Left ventricle myocardium inferior (tissue), 1 donor: ENCODE measurements around the gene SOBP. TPM values are rescaled to one million over a fixed set of nuclear protein-coding genes. Genes with fewer than 3 reads are reported as not detected.

Experiments used
- DNase-seq: peaks from one replicate; pipeline ENCODE4 v3.0.0-alpha.2; 2020
- H3K27ac ChIP-seq: fragments of 200-600 bp; replicated peaks from 2 replicates; pipeline ENCODE4 v1.8.0; 2021
- H3K27me3 ChIP-seq: fragments of 200-600 bp; 2 replicates; pipeline ENCODE4 v1.8.0; 2021; ENCODE audit warnings: low read depth
- H3K36me3 ChIP-seq: fragments of 200-600 bp; 2 replicates; pipeline ENCODE4 v1.8.0; 2021
- H3K4me1 ChIP-seq: fragments of 200-600 bp; 2 replicates; pipeline ENCODE4 v1.8.0; 2021
- H3K4me3 ChIP-seq: fragments of 200-600 bp; 2 replicates; pipeline ENCODE4 v1.8.0; 2021; ENCODE audit warnings: mild to moderate bottlenecking, moderate library complexity
- H3K9me3 ChIP-seq: fragments of 200-600 bp; replicated peaks from 2 replicates; pipeline ENCODE4 v1.8.0; 2021
- intact Hi-C: fragments of 100-400 bp; cut with micrococcal nuclease; formaldehyde crosslinking; loops from one replicate; pipeline ENCODE4 v1.11.0; 2022
- total RNA-seq: library from RNA; stranded (reverse); fragmentation: NEBNext Ultra II Directional; extraction: Animal tissue kit (Norgen Biotek cat#: 25700); gene quantifications from one replicate; pipeline ENCODE4 v1.2.1, GENCODE V29; 2021
- TF ChIP-seq, protein P1 (sequence below): fragments of 200-600 bp; IDR thresholded peaks from 2 replicates; pipeline ENCODE4 v1.8.0; 2021; ENCODE audit warnings: antibody characterized with exemption, mild to moderate bottlenecking, borderline replicate concordance
- donor health status: DM: no; HTN: yes; CAD: no; lungs with severe emphysema.

Gene SOBP
- total RNA-seq, 1 donor from 2014 or later: 22.9 TPM

DNA sequence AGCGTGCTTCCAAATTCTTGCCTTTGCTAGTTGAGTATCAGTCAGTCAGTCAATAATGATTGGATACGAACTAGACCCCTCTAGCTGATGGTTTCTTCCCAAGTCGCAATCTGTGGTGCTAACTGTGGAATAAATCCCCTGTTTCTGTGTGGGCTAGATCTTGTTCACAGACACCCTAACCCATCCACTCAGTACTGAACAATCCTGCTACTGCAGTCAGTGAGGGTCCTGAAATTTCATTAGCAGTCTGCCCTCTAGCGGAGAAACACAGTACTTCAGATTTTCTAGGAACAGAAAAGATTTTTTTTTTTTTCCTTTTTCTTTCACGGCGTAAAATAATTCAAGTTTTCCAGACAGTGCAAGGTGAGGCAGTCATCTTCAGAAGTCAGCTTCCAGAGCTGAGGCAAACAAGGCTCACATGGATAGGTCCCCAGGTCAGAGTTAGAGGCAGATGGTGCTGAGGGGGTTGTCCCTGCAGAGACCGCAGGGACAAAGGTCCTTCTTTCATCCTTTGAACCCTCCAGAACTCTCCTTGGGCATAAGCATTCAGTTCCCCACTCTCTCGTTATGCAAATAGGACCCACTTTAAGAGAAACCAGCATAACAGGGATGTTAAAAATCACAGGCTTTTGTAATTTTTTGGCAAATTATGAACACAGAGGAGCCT is 214.6 kb downstream of the SOBP start:
- TF ChIP-seq, protein P1, sequence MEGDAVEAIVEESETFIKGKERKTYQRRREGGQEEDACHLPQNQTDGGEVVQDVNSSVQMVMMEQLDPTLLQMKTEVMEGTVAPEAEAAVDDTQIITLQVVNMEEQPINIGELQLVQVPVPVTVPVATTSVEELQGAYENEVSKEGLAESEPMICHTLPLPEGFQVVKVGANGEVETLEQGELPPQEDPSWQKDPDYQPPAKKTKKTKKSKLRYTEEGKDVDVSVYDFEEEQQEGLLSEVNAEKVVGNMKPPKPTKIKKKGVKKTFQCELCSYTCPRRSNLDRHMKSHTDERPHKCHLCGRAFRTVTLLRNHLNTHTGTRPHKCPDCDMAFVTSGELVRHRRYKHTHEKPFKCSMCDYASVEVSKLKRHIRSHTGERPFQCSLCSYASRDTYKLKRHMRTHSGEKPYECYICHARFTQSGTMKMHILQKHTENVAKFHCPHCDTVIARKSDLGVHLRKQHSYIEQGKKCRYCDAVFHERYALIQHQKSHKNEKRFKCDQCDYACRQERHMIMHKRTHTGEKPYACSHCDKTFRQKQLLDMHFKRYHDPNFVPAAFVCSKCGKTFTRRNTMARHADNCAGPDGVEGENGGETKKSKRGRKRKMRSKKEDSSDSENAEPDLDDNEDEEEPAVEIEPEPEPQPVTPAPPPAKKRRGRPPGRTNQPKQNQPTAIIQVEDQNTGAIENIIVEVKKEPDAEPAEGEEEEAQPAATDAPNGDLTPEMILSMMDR: peak; percentile 88
- H3K36me3 ChIP-seq: no peaks in the 10 kb centered on the region
- H3K27ac ChIP-seq: no peak overlapping the region
- intact Hi-C loops: loop anchor here (2.0 kb wide), 1 partner anchor 30 kb away; no protein-coding TSS in a partner anchor
- no peak overlapping the region for H3K4me3 ChIP-seq
- peaks cover 6% of the 10 kb centered on the region for H3K27me3 ChIP-seq
- no peaks in the 10 kb centered on the region for H3K4me1 ChIP-seq
- no peaks in the 10 kb centered on the region for H3K9me3 ChIP-seq
- DNase-seq: no peak

DNA sequence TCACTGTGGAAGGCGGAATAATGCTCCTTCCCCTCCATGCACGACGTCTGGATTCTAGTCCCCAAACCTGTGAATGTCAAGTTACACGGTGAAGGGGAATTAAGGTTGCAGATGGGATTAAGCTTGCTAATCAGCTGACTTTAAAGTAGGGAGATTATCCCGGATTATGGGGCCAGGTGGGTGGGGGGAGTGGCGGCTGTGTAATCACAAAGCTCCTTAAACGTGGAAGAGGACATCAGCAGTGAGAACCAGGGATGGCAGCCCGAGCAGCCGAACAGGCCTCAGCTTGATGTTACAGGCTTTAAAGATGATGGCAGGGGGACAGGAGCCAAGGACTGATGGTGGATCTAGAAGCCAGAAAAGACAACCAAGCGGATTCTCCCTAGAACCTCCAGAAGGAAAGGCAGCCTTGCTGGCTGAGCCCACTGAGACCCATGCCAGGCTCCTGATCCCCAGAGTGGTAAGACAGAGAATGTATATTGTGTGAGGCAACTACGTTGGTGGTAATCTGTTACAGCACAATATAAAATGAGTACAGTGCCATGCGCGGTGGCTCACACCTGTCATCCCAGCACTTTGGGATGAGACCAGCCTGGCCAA is 216.7 kb downstream of the SOBP start:
- Histone ChIP-seq H3K9me3 (no peaks in the 10 kb centered on the region), H3K27ac (no peak overlapping the region), H3K4me1 (peaks cover 4% of the 10 kb centered on the region), H3K27me3 (peaks cover 6% of the 10 kb centered on the region), H3K36me3 (no peaks in the 10 kb centered on the region), H3K4me3 (no peak overlapping the region)
- intact Hi-C loops: no loop called here
- DNase-seq: no peak
- TF ChIP-seq, protein P1: no peak

DNA sequence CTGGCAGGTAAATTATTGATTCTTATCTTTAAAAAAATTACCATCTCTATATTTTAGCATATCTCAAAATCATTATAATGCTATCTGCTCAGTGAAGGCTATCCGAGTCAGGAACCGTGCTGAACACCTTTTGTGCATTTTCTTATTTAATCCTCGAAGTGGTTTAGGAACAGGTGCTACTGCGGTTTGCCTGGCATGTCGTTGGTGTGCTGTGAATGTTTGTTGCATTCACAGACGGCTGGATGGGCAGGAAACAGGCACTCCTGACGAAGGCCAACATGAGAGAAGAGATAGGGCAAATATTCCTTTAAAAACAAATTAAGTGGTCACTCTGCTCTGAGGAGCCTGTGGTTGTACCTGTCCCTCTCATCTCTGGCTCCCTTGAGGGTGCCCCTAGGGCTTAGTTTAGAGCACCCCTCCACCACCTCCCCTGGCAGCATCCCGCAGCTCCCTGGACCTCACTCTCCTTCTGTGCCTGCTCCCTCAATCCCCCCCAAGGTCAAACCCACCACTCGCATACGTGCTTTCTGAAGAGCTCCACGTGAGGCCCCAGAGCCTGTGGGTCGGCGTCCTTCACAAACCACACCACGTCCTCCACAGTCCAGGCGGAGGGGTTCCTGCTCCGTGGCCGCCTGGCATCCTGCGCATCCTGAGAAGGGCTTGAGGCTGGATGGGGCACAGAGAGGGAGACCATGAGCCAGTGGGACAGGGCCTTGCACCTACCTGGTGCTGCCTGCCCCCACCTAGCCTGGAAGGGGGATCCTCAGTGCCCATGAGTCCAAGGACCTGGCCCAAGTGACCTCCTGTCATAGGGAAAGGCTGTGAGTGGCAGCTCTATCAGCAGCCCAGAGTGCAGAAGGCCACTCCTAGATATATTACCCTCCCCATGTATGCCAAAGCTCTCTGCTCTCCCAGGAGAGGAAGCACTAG is 217.7 kb downstream of the SOBP start:
- intact Hi-C loops: no loop called here
- no peak overlapping the region for H3K27ac ChIP-seq

DNA sequence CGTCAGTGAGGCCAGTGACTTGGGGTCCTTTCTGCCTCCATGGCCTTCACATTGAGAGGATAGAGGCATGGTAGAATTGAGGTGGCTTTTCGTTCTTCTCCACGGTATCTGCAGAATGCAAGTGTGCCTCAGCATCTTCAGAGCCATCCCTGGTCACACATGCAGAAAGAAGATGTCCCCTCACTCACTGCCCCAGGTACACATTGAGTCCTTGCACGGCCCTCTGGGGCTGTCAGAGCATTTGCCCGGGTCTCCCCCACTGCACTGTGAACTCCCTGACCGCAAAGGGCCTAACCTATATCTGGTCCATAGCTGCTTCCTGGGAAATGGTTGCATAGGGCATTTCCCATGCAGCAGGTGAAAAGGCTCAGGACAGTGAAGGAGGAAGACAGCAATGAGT is 218.5 kb downstream of the SOBP start:
- H3K27ac ChIP-seq: no peak overlapping the region
- peaks cover 17% of the 10 kb centered on the region for H3K4me1 ChIP-seq
- no peak for DNase-seq
- TF ChIP-seq, protein P1: no peak
- H3K9me3 ChIP-seq: no peaks in the 10 kb centered on the region
- no peak overlapping the region for H3K4me3 ChIP-seq
- H3K27me3 ChIP-seq: peaks cover 6% of the 10 kb centered on the region
- H3K36me3 ChIP-seq: no peaks in the 10 kb centered on the region
- intact Hi-C loops: no loop called here

More for the DNA sequence above, 217.7 kb downstream of the SOBP start:
- DNase-seq: no peak
- Histone ChIP-seq H3K4me3 (no peak overlapping the region), H3K4me1 (peaks cover 14% of the 10 kb centered on the region), H3K36me3 (no peaks in the 10 kb centered on the region), H3K9me3 (no peaks in the 10 kb centered on the region), H3K27me3 (peaks cover 6% of the 10 kb centered on the region)
- TF ChIP-seq, protein P1: no peak

DNA sequence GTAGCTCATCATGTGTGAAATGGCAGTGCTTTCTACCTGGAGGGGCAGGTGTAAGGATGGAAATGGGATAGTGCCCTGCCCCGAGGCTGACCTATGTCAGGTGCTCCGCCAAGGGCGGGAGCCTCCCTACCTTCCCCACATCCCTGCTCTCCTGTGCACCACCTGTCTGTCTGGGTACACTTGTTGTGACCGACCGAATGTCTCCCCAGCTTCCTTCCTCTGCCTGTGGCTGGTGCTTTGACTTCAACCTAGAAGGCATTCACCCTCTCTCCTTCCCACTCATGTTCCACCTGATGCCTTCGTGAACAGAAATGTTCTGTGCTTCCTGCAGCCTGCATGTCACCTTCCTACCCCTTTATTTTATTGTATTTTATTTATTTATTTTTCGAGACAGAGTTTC is 219.4 kb downstream of the SOBP start:
- H3K4me3 ChIP-seq: no peak overlapping the region
- H3K9me3 ChIP-seq: no peaks in the 10 kb centered on the region
- H3K27ac ChIP-seq: no peak overlapping the region
- H3K27me3 ChIP-seq: peaks cover 6% of the 10 kb centered on the region
- intact Hi-C loops: no loop called here
- TF ChIP-seq, protein P1: no peak
- no peak for DNase-seq
- peaks cover 17% of the 10 kb centered on the region for H3K4me1 ChIP-seq
- H3K36me3 ChIP-seq: no peaks in the 10 kb centered on the region

Other genes with a start within 250 kb of the SOBP start
- 19.7 TPM for gene PDSS2, start 30.6 kb upstream of the SOBP start, total RNA-seq